Measurements from ENCODE around the gene PLXNA1. TPM values are rescaled to one million over a fixed set of nuclear protein-coding genes. Genes with fewer than 3 reads are reported as not detected.

The PLXNA1 gene
- total and polyA plus RNA-seq, 2 experiments from 2014 or later, result 11.0 to 73.5 TPM

GRCh38 chr3:126964261-126964660 is 18.7 kb upstream of the PLXNA1 start (continued):
- TF ChIP-seq ZNF462 (CRISPR knock-in tag; IDR thresholded peaks at IDR 0.05) (no peak), EZH2 (IDR thresholded peaks at IDR 0.05; ENCODE audit: low read depth, unreplicated experiment) (no peak), JUNB (IDR thresholded peaks at IDR 0.05; ENCODE audit: unreplicated experiment) (no peak), STAT1 (IDR thresholded peaks at IDR 0.05; ENCODE audit: unreplicated experiment) (no peak)
- TF ChIP-seq, protein P1, sequence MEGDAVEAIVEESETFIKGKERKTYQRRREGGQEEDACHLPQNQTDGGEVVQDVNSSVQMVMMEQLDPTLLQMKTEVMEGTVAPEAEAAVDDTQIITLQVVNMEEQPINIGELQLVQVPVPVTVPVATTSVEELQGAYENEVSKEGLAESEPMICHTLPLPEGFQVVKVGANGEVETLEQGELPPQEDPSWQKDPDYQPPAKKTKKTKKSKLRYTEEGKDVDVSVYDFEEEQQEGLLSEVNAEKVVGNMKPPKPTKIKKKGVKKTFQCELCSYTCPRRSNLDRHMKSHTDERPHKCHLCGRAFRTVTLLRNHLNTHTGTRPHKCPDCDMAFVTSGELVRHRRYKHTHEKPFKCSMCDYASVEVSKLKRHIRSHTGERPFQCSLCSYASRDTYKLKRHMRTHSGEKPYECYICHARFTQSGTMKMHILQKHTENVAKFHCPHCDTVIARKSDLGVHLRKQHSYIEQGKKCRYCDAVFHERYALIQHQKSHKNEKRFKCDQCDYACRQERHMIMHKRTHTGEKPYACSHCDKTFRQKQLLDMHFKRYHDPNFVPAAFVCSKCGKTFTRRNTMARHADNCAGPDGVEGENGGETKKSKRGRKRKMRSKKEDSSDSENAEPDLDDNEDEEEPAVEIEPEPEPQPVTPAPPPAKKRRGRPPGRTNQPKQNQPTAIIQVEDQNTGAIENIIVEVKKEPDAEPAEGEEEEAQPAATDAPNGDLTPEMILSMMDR (conservative IDR thresholded peaks at IDR 0.05; ENCODE audit: low read depth in 2 of 2), result no peak
- TF ChIP-seq, protein P2, sequence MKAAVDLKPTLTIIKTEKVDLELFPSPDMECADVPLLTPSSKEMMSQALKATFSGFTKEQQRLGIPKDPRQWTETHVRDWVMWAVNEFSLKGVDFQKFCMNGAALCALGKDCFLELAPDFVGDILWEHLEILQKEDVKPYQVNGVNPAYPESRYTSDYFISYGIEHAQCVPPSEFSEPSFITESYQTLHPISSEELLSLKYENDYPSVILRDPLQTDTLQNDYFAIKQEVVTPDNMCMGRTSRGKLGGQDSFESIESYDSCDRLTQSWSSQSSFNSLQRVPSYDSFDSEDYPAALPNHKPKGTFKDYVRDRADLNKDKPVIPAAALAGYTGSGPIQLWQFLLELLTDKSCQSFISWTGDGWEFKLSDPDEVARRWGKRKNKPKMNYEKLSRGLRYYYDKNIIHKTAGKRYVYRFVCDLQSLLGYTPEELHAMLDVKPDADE (IDR thresholded peaks at IDR 0.05), result no peak

DNA sequence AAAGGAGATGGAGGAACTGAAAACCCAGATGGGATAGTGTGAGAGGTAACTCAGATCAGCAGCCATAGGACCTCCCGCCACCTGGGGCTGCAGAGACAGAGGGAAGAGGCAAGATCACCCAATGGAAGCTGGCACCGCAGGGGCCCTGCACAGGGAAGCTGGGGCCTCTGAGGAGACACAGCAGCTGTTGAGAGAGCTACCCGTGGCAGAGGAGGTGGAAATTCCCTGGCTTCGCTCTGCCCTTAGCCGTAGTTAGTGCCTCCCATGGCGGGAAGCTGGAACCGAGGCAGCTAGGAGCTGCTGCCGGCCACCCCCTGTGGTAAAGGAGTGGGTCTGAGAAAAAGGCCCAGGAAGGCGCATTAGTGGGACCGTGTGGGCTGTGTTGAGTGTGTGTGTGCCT is 18.0 kb upstream of the PLXNA1 start:
- Histone ChIP-seq H3F3A (replicated peaks; ENCODE audit: low read depth) (no peaks in the 10 kb centered on the region), H3K4me2 (no peak overlapping the region), H3K27ac (ENCODE audit: low read depth) (no peak overlapping the region), H3K4me1 (ENCODE audit: insufficient read depth) (no peaks in the 10 kb centered on the region), H3K4me3 (no peak overlapping the region), H3K9me2 (ENCODE audit: insufficient read depth) (no peaks in the 10 kb centered on the region), H3K27me3 (ENCODE audit: insufficient read depth) (no peaks in the 10 kb centered on the region), H4K20me1 (replicated peaks; ENCODE audit: insufficient read depth) (no peaks in the 10 kb centered on the region; the same call in 1 of the 2 replicates), H2AFZ (no peak overlapping the region), H3K79me2 (replicated peaks; ENCODE audit: insufficient read depth) (no peaks in the 10 kb centered on the region), H3K36me3 (ENCODE audit: insufficient read depth) (no peaks in the 10 kb centered on the region)
- Mint-ChIP-seq H3K4me3 (no peak overlapping the region), H3K27ac (no peak overlapping the region), H3K4me1 (peaks cover 34% of the 10 kb centered on the region), H3K9me3 (no peaks in the 10 kb centered on the region), H3K36me3 (ENCODE audit: low read depth) (no peaks in the 10 kb centered on the region), H3K27me3 (ENCODE audit: insufficient read depth, low read depth, poor library complexity) (peaks cover 11% of the 10 kb centered on the region)
- DNase-seq (ENCODE audit: low spot score) (no peak), ATAC-seq (no peak)
- TF ChIP-seq ZNF462 (CRISPR knock-in tag; IDR thresholded peaks at IDR 0.05), result no peak
- no peak for TF ChIP-seq ZNF114 (CRISPR knock-in tag; IDR thresholded peaks at IDR 0.05)

All from GM23338 (cell line).